Transverse colon (tissue), 3 donors: Measurements from ENCODE around the gene ZFP1.

Source experiments
- EP300 ChIP-seq: sonication (generic); formaldehyde crosslinking; IDR thresholded peaks from one replicate; pipeline ENCODE4 v1.6.1; 2017; ENCODE audit warnings: antibody characterized with exemption, low read depth
- POLR2A ChIP-seq: fragments of 450-650 bp; IDR thresholded peaks from one replicate; pipeline ENCODE4 v1.6.1; 2016; ENCODE audit warnings: antibody characterized with exemption, mild to moderate bottlenecking, moderate library complexity
- TF ChIP-seq, protein P1 (sequence below), 5 experiments: fragments of 200-600 bp in 3 of 5; fragments of 450-650 bp in 2 of 5; sonication (generic) in 3 of 5; IDR thresholded peaks; 1 replicate in 2 of 5; 2 replicates in 3 of 5; pipeline ENCODE4 v1.5.1; 2016 to 2017; ENCODE audit warnings: antibody characterized with exemption in 5 of 5, inconsistent platforms in 3 of 5, mild to moderate bottlenecking in 2 of 5, moderate library complexity in 1 of 5

DNA sequence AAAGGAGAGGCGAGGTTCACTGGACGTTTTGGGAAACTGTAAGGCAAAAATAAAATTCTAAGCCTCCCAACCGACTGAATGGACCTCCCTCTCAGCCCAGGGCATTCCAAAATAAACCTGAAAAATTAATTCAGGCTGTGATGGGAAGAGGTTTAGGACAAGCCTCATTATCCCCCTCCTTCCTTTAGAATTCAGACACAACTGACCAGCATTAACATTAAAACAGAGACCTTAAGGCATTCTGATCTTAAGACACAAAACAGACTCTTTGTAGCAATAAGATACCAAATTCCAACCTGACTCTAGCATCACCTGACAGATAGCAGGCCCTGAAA is 31.4 kb upstream of the ZFP1 start:
- TF ChIP-seq POLR2A (no peak), EP300 (no peak)
- TF ChIP-seq, protein P1, sequence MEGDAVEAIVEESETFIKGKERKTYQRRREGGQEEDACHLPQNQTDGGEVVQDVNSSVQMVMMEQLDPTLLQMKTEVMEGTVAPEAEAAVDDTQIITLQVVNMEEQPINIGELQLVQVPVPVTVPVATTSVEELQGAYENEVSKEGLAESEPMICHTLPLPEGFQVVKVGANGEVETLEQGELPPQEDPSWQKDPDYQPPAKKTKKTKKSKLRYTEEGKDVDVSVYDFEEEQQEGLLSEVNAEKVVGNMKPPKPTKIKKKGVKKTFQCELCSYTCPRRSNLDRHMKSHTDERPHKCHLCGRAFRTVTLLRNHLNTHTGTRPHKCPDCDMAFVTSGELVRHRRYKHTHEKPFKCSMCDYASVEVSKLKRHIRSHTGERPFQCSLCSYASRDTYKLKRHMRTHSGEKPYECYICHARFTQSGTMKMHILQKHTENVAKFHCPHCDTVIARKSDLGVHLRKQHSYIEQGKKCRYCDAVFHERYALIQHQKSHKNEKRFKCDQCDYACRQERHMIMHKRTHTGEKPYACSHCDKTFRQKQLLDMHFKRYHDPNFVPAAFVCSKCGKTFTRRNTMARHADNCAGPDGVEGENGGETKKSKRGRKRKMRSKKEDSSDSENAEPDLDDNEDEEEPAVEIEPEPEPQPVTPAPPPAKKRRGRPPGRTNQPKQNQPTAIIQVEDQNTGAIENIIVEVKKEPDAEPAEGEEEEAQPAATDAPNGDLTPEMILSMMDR (IDR thresholded peaks at IDR 0.05): no peak
